SK-N-SH treated with all-trans-retinoic acid at 6 μM for 48 hours (cell line): ENCODE measurements around the gene PNPO.
"Not testable (repeated sequence)": the region's sequence is repeated elsewhere in the genome, so short reads cannot be mapped to it uniquely, and the experiment has no call there.

Experiments used
- BACH2 ChIP-seq: fragments of 250-450 bp; sonication (Bioruptor Pico); IDR thresholded peaks from 2 replicates; pipeline ENCODE4 v1.9.0; 2021; ENCODE audit warnings: mild to moderate bottlenecking, borderline replicate concordance
- ESRRG ChIP-seq: fragments of 250-450 bp; sonication (Bioruptor Pico); IDR thresholded peaks from 2 replicates; pipeline ENCODE4 v1.6.1; 2021; ENCODE audit warnings: mild to moderate bottlenecking
- RARB ChIP-seq: fragments of 250-450 bp; sonication (Bioruptor Pico); IDR thresholded peaks from 2 replicates; pipeline ENCODE4 v1.8.0; 2021; ENCODE audit warnings: mild to moderate bottlenecking, moderate library complexity
- ZNF8 ChIP-seq: fragments of 450-650 bp; formaldehyde crosslinking; IDR thresholded peaks from 2 replicates; pipeline ENCODE4 v1.5.0; 2020; ENCODE audit warnings: mild to moderate bottlenecking, moderate library complexity
- TF ChIP-seq, protein P1 (sequence below): fragments of 250-450 bp; sonication (Bioruptor Pico); IDR thresholded peaks from 2 replicates; pipeline ENCODE4 v1.5.0; 2020; ENCODE audit warnings: mild to moderate bottlenecking, moderate library complexity
- TF ChIP-seq, protein P2 (sequence below): fragments of 250-450 bp; sonication (Bioruptor Pico); IDR thresholded peaks from 2 replicates; pipeline ENCODE4 v1.5.1; 2021; ENCODE audit warnings: mild to moderate bottlenecking, moderate library complexity
- TF ChIP-seq, protein P3 (sequence below): fragments of 250-450 bp; sonication (Bioruptor Pico); IDR thresholded peaks from 2 replicates; pipeline ENCODE4 v1.8.0; 2020; ENCODE audit warnings: mild to moderate bottlenecking, moderate library complexity, borderline replicate concordance

DNA sequence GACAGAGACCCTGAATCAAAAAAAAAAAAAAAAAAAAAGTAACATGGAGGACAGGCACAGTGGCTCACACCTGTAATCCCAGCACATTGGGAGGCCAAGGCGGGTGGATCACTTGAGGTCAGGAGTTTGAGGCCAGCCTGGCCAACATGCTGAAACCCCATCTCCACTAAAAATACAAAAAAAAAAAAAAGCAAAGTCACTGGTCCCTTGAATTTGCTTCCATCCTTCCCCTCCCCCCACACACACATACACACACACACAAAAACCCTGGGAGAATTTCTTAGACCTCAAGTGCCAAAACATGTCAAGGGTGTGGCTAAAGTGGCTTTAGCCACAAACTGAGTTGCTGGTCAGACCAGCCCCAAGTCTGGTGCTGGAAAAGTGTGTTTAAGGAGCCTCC, 47.1 kb downstream of the PNPO start:
- not testable (repeated sequence) for TF ChIP-seq BACH2, ESRRG, ZNF8, RARB (CRISPR knock-in tag)
- TF ChIP-seq, protein P1, sequence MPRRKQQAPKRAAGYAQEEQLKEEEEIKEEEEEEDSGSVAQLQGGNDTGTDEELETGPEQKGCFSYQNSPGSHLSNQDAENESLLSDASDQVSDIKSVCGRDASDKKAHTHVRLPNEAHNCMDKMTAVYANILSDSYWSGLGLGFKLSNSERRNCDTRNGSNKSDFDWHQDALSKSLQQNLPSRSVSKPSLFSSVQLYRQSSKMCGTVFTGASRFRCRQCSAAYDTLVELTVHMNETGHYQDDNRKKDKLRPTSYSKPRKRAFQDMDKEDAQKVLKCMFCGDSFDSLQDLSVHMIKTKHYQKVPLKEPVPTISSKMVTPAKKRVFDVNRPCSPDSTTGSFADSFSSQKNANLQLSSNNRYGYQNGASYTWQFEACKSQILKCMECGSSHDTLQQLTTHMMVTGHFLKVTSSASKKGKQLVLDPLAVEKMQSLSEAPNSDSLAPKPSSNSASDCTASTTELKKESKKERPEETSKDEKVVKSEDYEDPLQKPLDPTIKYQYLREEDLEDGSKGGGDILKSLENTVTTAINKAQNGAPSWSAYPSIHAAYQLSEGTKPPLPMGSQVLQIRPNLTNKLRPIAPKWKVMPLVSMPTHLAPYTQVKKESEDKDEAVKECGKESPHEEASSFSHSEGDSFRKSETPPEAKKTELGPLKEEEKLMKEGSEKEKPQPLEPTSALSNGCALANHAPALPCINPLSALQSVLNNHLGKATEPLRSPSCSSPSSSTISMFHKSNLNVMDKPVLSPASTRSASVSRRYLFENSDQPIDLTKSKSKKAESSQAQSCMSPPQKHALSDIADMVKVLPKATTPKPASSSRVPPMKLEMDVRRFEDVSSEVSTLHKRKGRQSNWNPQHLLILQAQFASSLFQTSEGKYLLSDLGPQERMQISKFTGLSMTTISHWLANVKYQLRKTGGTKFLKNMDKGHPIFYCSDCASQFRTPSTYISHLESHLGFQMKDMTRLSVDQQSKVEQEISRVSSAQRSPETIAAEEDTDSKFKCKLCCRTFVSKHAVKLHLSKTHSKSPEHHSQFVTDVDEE (CRISPR knock-in tag) = not testable (repeated sequence)
- TF ChIP-seq, protein P2, sequence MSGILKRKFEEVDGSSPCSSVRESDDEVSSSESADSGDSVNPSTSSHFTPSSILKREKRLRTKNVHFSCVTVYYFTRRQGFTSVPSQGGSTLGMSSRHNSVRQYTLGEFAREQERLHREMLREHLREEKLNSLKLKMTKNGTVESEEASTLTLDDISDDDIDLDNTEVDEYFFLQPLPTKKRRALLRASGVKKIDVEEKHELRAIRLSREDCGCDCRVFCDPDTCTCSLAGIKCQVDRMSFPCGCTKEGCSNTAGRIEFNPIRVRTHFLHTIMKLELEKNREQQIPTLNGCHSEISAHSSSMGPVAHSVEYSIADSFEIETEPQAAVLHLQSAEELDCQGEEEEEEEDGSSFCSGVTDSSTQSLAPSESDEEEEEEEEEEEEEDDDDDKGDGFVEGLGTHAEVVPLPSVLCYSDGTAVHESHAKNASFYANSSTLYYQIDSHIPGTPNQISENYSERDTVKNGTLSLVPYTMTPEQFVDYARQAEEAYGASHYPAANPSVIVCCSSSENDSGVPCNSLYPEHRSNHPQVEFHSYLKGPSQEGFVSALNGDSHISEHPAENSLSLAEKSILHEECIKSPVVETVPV (CRISPR knock-in tag) = not testable (repeated sequence)
- TF ChIP-seq, protein P3, sequence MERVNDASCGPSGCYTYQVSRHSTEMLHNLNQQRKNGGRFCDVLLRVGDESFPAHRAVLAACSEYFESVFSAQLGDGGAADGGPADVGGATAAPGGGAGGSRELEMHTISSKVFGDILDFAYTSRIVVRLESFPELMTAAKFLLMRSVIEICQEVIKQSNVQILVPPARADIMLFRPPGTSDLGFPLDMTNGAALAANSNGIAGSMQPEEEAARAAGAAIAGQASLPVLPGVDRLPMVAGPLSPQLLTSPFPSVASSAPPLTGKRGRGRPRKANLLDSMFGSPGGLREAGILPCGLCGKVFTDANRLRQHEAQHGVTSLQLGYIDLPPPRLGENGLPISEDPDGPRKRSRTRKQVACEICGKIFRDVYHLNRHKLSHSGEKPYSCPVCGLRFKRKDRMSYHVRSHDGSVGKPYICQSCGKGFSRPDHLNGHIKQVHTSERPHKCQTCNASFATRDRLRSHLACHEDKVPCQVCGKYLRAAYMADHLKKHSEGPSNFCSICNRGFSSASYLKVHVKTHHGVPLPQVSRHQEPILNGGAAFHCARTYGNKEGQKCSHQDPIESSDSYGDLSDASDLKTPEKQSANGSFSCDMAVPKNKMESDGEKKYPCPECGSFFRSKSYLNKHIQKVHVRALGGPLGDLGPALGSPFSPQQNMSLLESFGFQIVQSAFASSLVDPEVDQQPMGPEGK (CRISPR knock-in tag) = not testable (repeated sequence)
